ENCODE measurements around the gene CKAP2.
A peak's percentile ranks its signal among the peaks of the same experiment; 100 is the strongest.
"Not testable (repeated sequence)": the region's sequence is repeated elsewhere in the genome, so short reads cannot be mapped to it uniquely, and the experiment has no call there.

The CKAP2 gene

DNA sequence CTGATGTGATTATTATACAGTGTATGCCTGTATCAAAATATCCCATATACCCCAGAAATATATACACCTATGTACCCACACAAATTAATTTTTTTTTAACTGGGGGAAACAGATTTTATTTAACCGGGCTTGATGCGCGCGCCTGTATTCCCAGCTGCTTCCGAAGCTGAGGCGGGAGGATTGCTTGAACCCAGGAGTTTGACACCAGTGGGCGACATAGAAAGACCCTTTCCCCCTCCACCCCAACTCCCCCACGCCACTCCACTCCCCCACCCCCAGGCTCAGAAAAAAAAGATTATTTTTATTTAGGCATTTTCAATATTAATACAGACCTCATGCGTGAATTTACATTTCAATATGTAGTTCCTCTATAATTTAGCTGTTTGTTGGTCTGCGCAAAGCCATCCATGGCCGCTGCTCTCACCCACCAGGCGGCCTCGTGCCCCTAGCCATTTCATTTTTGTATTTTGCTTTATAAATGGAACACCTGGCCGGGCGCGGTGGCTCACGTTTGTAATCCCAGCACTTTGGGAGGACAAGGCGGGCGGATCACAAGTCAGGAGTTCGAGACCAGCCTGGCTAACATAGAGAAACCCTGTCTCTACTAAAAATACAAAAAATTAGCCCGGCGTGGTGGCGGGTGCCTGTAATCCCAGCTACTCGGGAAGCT lies 4.0 kb upstream of the CKAP2 start:
- no peak for DNase-seq

- no peak for DNase-seq
These were observed 2.8 kb upstream of the CKAP2 start for GRCh38 chr13:52452470-52452869.

DNA sequence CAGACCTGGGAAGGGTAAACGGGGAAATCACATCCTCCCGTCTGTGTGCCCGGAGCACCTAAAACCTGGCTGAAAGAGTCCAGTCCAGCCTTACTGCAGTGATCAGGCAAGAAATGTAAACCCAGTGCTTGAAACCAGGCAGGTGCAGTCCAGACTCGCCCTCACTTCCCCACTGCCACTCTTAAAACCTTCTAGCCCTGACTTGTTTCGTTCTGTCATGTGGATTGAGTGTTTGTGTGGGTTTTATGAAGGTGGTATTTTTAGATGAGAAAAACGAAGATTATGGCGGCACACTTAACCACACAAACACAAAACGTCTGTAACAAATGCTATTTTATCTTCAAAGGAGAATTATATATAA lies 839 bp upstream of the CKAP2 start:
- peak in 2 of 4 experiments; percentile 3 to 4 for DNase-seq

DNA sequence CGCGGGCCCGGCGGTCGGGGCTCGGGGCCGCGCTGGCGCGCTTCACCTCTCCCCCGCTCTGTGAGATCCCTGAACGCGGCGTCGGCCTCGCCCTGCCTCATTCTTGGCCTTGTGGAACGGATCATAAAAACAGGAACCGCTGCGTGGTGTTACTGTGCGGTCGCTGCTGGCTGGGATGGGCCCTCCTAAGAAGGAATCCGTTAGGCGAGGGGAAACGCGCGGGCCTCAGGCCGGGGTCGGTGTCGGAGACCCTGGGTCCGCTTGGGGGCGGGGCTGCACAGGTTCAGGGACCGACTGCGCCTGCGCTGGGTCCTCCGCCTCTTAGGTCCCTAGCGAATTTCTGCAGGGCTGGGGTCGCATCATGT lies 381 bp downstream of the CKAP2 start:
- peak; percentile 81 to 86 (median 86) for DNase-seq

DNA sequence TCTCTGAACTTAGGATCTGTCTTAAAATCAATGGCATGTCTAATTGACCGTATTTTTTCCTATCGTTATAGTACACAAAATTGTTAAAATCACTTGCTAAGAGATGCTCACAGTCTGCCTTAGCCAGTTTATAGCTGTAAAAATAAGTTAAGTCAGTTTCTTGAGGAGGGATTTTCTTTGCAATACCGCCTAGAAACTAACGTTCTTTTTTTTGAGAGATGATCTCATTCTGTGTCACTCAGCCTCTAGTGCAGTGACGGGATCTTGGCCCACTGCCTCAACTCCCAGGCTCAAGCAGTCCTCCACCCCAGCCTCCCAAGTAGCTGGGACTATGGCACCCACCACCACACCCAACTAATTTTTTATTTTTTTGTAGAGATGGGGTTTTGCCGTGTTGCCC lies 4.4 kb downstream of the CKAP2 start:
- DNase-seq: no peak

DNA sequence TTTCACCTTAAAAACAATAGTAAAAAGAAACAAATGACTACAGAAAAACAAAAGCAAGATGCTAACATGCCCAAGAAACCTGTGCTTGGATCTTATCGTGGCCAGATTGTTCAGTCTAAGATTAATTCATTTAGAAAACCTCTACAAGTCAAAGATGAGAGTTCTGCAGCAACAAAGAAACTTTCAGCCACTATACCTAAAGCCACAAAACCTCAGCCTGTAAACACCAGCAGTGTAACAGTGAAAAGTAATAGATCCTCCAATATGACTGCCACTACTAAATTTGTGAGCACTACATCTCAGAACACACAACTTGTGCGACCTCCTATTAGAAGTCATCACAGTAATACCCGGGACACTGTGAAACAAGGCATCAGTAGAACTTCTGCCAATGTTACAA lies 6.0 kb downstream of the CKAP2 start:
- no peak for DNase-seq

GRCh38 chr13:52463526-52463925 lies 8.2 kb downstream of the CKAP2 start:
- DNase-seq: no peak

- not testable (repeated sequence) for DNase-seq
These were observed 13.2 kb downstream of the CKAP2 start for GRCh38 chr13:52468487-52468886.

- not testable (repeated sequence) for DNase-seq
These were observed 25.6 kb downstream of the CKAP2 start for GRCh38 chr13:52480677-52481428.

DNA sequence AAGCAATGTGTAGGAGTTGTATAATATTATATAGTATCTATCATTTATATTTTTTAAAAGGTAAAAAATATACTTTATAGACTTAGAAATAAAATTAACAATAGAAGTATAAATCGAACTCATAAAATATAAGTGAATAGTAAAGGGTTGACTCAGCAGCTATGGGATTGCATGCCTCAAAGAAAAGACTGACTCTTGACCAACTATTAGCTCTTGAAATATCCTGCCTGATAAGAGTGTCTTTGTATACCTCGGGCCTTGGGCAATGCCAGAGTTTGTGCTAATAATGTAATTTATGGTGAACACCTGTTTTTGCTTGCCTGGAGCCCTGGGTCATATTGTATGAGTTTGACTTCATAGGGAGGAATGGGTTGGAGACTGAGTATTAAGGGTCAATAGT lies 31.8 kb downstream of the CKAP2 start:
- not testable (repeated sequence) for DNase-seq

- DNase-seq: not testable (repeated sequence)
These were observed 33.5 kb downstream of the CKAP2 start for GRCh38 chr13:52488763-52489162.

- DNase-seq: not testable (repeated sequence)
These were observed 35.7 kb downstream of the CKAP2 start for GRCh38 chr13:52491015-52491414.

- not testable (repeated sequence) for DNase-seq
These were observed 39.0 kb downstream of the CKAP2 start for GRCh38 chr13:52494241-52494640.

- not testable (repeated sequence) for DNase-seq
These were observed 42.7 kb downstream of the CKAP2 start for GRCh38 chr13:52497979-52498378.

DNA sequence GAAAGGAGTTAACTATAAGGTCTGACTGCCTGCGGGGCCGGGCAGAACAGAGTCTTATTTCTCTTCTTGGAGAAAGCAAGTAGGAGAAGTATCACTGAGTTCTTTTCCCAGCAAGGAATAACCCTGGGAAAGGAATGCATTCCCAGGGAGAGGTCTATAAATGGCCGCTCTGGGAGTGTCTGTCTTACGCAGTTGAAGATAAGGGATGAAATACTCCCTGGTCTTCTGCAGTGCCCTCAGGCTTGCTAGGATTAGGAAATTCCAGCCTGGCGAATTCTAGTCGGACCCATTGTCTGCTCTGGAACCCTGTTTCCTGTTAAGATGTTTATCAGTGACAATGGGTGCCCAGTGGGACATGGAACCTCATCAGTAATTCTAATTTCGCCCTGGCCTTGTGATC lies 47.0 kb downstream of the CKAP2 start:
- not testable (repeated sequence) for DNase-seq

- not testable (repeated sequence) for DNase-seq
These were observed 50.6 kb downstream of the CKAP2 start for GRCh38 chr13:52505843-52506242.

DNA sequence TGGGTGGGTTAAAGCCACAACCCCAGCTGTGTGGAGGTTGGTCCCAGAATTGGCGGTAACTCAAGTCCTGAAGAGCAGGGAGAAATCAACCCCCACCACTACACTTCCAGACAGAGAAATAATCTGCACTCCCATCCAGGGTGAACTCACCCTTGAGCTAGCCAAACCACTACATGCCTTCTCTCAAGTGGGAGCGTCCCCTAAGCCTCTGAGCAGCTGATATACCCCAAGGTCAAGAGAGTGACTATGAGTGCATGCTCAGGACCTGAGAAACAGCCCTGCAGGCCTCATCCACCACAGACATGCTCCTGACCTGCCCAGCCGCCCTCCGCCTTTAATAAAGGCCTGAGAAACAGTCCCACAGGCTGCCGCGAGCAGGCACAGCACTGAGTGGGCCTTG lies 54.3 kb downstream of the CKAP2 start:
- not testable (repeated sequence) for DNase-seq

GRCh38 chr13:52510221-52510797 lies 55.0 kb downstream of the CKAP2 start:
- not testable (repeated sequence) for DNase-seq

- DNase-seq: not testable (repeated sequence)
These were observed 56.3 kb downstream of the CKAP2 start for GRCh38 chr13:52511598-52511997.

- DNase-seq: peak; percentile 13 to 50 (median 42)
These were observed 58.8 kb downstream of the CKAP2 start for GRCh38 chr13:52513957-52514596.

GRCh38 chr13:52523323-52523722 lies 68.0 kb downstream of the CKAP2 start:
- DNase-seq: not testable (repeated sequence)
